ENCODE results near the gene SPDYE18. TPM values are rescaled to one million over a fixed set of nuclear protein-coding genes. Genes with fewer than 3 reads are reported as not detected.
"Not testable (repeated sequence)": the region's sequence is repeated elsewhere in the genome, so short reads cannot be mapped to it uniquely, and the experiment has no call there.

The SPDYE18 gene
- polyA plus RNA-seq, 1 experiment: 0.29 TPM

GRCh38 chr7:77002678-77003233 is 59.6 kb downstream of the SPDYE18 start:
- H3K4me3 ChIP-seq (ENCODE audit: low read depth, low read length); H3K27me3 ChIP-seq (ENCODE audit: control insufficient read depth, insufficient read depth, low read length); CTCF ChIA-PET; DNase-seq (ENCODE audit: low read depth); POLR2A ChIA-PET; H3K36me3 ChIP-seq (ENCODE audit: control insufficient read depth, insufficient read depth, low read length): not testable (repeated sequence)

GRCh38 chr7:77002104-77002503 is 60.3 kb downstream of the SPDYE18 start:
- H3K4me3 ChIP-seq (ENCODE audit: low read depth, low read length); H3K27me3 ChIP-seq (ENCODE audit: control insufficient read depth, insufficient read depth, low read length); CTCF ChIA-PET; H3K36me3 ChIP-seq (ENCODE audit: control insufficient read depth, insufficient read depth, low read length); POLR2A ChIA-PET; DNase-seq (ENCODE audit: low read depth): not testable (repeated sequence)

Small RNAs within 50 kb of the gene (small RNA-seq; reads per million reads assigned to genes)
- not detected for gene RF00019 (ENCODE audit: insufficient read length, low read depth, low replicate concordance)

Other genes starting within 250 kb of the SPDYE18 start
- not detected in 2 replicates for gene SPDYE17, start 30.2 kb downstream of the SPDYE18 start, polyA plus RNA-seq (2011; rRNA removed)
- gene CCDC146, start 60.1 kb upstream of the SPDYE18 start, polyA plus RNA-seq (2011; rRNA removed): 1.3 and 1.6 TPM in 2 replicates
- 0.01 TPM in 1 of 2 replicates, not detected in the other for gene FGL2, start 137.3 kb upstream of the SPDYE18 start, polyA plus RNA-seq (2011; rRNA removed)